Suprapubic skin (tissue), 3 donors: ENCODE measurements around the gene NRP2.

ENCODE experiments used
- POLR2AphosphoS5 ChIP-seq, 3 donors: sonication (generic); formaldehyde crosslinking; IDR thresholded peaks; one replicate each; pipeline ENCODE4 v1.6.1; 2017; ENCODE audit warnings: antibody characterized with exemption in 3 of 3
- TF ChIP-seq, protein P1 (sequence below), 2 donors: fragments of 200-600 bp in 1 of 2; fragments of 450-650 bp in 1 of 2; sonication (generic) in 1 of 2; IDR thresholded peaks; one replicate each; pipeline ENCODE4 v1.5.1; 2016 to 2019; ENCODE audit warnings: antibody characterized with exemption in 2 of 2, mild to moderate bottlenecking in 1 of 2, moderate library complexity in 1 of 2

- TF ChIP-seq, protein P1, sequence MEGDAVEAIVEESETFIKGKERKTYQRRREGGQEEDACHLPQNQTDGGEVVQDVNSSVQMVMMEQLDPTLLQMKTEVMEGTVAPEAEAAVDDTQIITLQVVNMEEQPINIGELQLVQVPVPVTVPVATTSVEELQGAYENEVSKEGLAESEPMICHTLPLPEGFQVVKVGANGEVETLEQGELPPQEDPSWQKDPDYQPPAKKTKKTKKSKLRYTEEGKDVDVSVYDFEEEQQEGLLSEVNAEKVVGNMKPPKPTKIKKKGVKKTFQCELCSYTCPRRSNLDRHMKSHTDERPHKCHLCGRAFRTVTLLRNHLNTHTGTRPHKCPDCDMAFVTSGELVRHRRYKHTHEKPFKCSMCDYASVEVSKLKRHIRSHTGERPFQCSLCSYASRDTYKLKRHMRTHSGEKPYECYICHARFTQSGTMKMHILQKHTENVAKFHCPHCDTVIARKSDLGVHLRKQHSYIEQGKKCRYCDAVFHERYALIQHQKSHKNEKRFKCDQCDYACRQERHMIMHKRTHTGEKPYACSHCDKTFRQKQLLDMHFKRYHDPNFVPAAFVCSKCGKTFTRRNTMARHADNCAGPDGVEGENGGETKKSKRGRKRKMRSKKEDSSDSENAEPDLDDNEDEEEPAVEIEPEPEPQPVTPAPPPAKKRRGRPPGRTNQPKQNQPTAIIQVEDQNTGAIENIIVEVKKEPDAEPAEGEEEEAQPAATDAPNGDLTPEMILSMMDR (IDR thresholded peaks at IDR 0.05) = no peak
- TF ChIP-seq POLR2AphosphoS5 (IDR thresholded peaks at IDR 0.05) = no peak
Measured at GRCh38 chr2:205815673-205816072, 133.4 kb downstream of the NRP2 start.
